GM06990 (cell line): Measurements from ENCODE around the gene DNAJC18.
A peak's percentile ranks its signal among the peaks of the same experiment; 100 is the strongest.

ENCODE experiments used
- DNase-seq: peaks from one replicate; pipeline ENCODE4 v3.0.0-alpha.2; 2011; ENCODE audit not compliant: insufficient read length; ENCODE audit errors: extremely low read depth
- H3K27me3 ChIP-seq: replicated peaks from 2 replicates; pipeline ENCODE4 v1.6.0; 2011; ENCODE audit warnings: low read length; ENCODE audit not compliant: control insufficient read depth, insufficient read depth
- H3K36me3 ChIP-seq: 2 replicates; pipeline ENCODE4 v1.5.1; 2011; ENCODE audit warnings: low read length; ENCODE audit not compliant: control insufficient read depth, insufficient read depth
- H3K4me3 ChIP-seq: replicated peaks from 2 replicates; pipeline ENCODE4 v1.5.1; 2011; ENCODE audit warnings: low read depth, mild to moderate bottlenecking, control low read depth, low read length
- CTCF ChIP-seq: IDR thresholded peaks from 2 replicates; pipeline ENCODE4 v1.5.1; 2011; ENCODE audit warnings: low read length, control low read depth, mild to moderate bottlenecking, inconsistent platforms; ENCODE audit not compliant: insufficient read depth, poor library complexity, severe bottlenecking

The DNAJC18 gene

GRCh38 chr5:139368613-139369012, 70.7 kb downstream of the DNAJC18 start:
- no peak for DNase-seq
- H3K27me3 ChIP-seq = no peaks in the 10 kb centered on the region
- no peak overlapping the region for H3K4me3 ChIP-seq
- H3K36me3 ChIP-seq = peaks cover 4% of the 10 kb centered on the region
- peak; percentile 16 for TF ChIP-seq CTCF

- TF ChIP-seq CTCF = no peak
- Histone ChIP-seq H3K4me3 (no peak overlapping the region), H3K27me3 (no peaks in the 10 kb centered on the region), H3K36me3 (peaks cover 4% of the 10 kb centered on the region; the same call in 1 of the 2 replicates)
- no peak for DNase-seq
Measured at GRCh38 chr5:139364466-139364865, 74.9 kb downstream of the DNAJC18 start.

- Histone ChIP-seq H3K27me3 (no peaks in the 10 kb centered on the region), H3K36me3 (peaks cover 4% of the 10 kb centered on the region; the same call in 1 of the 2 replicates), H3K4me3 (no peak overlapping the region)
- TF ChIP-seq CTCF = no peak
- no peak for DNase-seq
Measured at GRCh38 chr5:139363937-139364336, 75.4 kb downstream of the DNAJC18 start.

GRCh38 chr5:139361835-139362429, 77.4 kb downstream of the DNAJC18 start:
- DNase-seq = no peak
- Histone ChIP-seq H3K36me3 (peaks cover 4% of the 10 kb centered on the region; the same call in 1 of the 2 replicates), H3K4me3 (no peak overlapping the region), H3K27me3 (no peaks in the 10 kb centered on the region)
- TF ChIP-seq CTCF = no peak

- H3K27me3 ChIP-seq = no peaks in the 10 kb centered on the region
- no peak overlapping the region for H3K4me3 ChIP-seq
- no peaks in the 10 kb centered on the region for H3K36me3 ChIP-seq
- DNase-seq = no peak
- no peak for TF ChIP-seq CTCF
Measured at GRCh38 chr5:139360384-139360783, 78.9 kb downstream of the DNAJC18 start.
